ENCODE measurements around the gene HAUS7. TPM values are rescaled to one million over a fixed set of nuclear protein-coding genes. Genes with fewer than 3 reads are reported as not detected.

Gene HAUS7
- polyA plus RNA-seq, 2 of the 4 experiments (the other 2 are of a cell fraction), result 39.1 to 53.6 TPM

DNA sequence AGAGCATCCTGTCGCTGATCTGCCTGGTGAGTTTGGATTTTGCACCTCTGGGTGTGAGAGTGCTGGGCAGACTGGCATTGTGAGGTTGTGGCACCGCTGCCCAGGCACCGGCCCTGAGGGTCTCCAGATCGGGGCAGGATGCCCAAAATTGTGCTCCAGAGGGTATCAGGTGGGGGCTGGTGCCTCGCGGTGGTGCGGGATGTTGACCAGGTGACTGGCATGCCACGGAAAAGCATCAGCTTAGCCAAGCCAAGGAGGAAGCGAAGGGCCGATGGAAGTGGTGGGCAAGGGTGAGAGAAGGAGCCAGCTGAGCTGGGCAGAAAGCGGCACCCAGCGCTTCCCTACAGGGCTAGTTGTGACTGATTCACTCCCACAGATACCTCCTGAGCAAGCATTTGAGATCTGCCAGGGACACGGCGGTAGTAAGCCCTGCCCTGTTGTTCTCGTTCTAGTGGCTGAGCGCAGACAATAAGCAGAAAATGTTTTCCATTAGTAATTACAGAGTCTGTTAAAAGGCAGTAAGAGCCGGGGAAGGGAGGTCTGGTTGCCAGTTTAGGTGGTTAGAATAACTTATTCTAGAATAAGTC is 58.3 kb downstream of the HAUS7 start:
- ChIA-PET POLR2A (no interaction called here), CTCF (interaction anchor here (1.3 kb wide), 1 partner anchor 379 kb away, joined by 4 read pairs; no protein-coding TSS in a partner anchor)
- no peak for FAIRE-seq
- no peaks in the 10 kb centered on the region for H3K9me3 ChIP-seq
- H3K4me3 ChIP-seq, result peak overlapping the region; percentile 50
- no peak; a peak in 1 of 6 replicates for ATAC-seq
- peak overlapping the region; percentile 80 for H3K4me2 ChIP-seq
- H3K27ac ChIP-seq, result peak overlapping the region in 1 of 2 experiments; percentile 81; a peak in 4 of 6 replicates
- TF ChIP-seq, protein P1, sequence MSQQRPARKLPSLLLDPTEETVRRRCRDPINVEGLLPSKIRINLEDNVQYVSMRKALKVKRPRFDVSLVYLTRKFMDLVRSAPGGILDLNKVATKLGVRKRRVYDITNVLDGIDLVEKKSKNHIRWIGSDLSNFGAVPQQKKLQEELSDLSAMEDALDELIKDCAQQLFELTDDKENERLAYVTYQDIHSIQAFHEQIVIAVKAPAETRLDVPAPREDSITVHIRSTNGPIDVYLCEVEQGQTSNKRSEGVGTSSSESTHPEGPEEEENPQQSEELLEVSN (IDR thresholded peaks at IDR 0.05; ENCODE audit: borderline replicate concordance, low read depth), result no peak
- TF ChIP-seq POLR2A (IDR thresholded peaks at IDR 0.05; ENCODE audit: low read length), result no peak
- no peaks in the 10 kb centered on the region for H3K4me1 ChIP-seq
- DNase-seq (ENCODE audit: low read depth in 1 of 2, low spot score in 1 of 2), result no peak
- 84% methylated on average over 12 of the region's 17 CpGs for WGBS (ENCODE audit: missing lambda C conversion rate)

DNA sequence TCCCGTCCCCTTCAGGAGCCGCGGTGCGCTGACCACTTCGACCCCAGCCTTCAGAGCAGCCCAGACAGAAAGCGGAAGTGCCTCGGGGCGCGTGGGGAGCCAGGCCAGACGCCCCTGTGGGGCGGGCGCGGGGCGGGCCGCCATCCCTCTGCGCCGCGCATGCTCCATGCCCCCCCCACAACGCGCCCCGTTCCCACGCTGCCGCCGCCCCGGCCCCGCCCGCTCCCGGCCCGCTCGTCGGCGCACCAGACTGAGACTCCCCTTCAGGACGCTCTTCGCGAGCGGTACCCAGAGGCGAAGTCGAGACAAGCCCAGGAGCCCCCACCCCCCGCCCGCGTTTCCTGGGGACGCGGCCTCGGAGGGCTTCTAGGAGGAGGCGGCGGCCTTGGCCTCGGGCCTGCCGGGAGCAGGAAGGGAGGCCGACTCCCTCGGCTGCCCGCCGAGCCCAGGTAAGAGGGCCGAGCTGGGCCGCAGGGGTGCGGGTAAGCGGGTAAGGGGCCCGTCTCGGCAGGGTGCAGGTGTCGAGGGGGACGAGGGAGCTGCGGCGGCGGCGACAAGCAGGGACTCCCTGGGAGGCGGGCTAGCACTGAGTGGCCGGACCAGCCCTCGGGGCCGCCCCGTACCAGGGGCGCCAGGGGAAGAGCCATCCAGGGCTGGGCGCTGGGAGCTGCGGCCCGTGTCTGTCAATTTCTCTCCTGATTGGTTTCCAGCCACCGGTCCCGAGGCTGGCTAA is 59.0 kb downstream of the HAUS7 start, which contains the start of gene ZFP92:
Gene ZFP92, plus strand, starts transcription at position 218 of the 733 bp plus-strand sequence. CDS start 6,851 bp downstream, outside the sequence.
- H3K4me2 ChIP-seq, result peak within 1 kb of the TSS; percentile 80
- ATAC-seq (peak in 1 of 2 experiments; percentile 65; a peak in 4 of 6 replicates), DNase-seq (ENCODE audit: low read depth in 1 of 2, low spot score in 1 of 2) (no peak), FAIRE-seq (no peak)
- no peaks in the 10 kb centered on the region for H3K4me1 ChIP-seq
- POLR2A ChIA-PET, result no interaction called here
- H3K27ac ChIP-seq, result peak within 1 kb of the TSS; percentile 57 to 81; a peak in 5 of 6 replicates
- H3K4me3 ChIP-seq, result peak within 1 kb of the TSS; percentile 50
- WGBS (ENCODE audit: missing lambda C conversion rate), result 40% methylated on average over 3 of the region's 75 CpGs
- CTCF ChIA-PET, result no interaction called here
- H3K9me3 ChIP-seq, result no peaks in the 10 kb centered on the region
- TF ChIP-seq, protein P2, sequence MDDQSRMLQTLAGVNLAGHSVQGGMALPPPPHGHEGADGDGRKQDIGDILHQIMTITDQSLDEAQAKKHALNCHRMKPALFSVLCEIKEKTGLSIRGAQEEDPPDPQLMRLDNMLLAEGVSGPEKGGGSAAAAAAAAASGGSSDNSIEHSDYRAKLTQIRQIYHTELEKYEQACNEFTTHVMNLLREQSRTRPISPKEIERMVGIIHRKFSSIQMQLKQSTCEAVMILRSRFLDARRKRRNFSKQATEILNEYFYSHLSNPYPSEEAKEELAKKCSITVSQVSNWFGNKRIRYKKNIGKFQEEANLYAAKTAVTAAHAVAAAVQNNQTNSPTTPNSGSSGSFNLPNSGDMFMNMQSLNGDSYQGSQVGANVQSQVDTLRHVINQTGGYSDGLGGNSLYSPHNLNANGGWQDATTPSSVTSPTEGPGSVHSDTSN (IDR thresholded peaks at IDR 0.05), result no peak
- peak; percentile 76 for TF ChIP-seq ZFP36 (IDR thresholded peaks at IDR 0.05; ENCODE audit: borderline replicate concordance, partially characterized antibody)

DNA sequence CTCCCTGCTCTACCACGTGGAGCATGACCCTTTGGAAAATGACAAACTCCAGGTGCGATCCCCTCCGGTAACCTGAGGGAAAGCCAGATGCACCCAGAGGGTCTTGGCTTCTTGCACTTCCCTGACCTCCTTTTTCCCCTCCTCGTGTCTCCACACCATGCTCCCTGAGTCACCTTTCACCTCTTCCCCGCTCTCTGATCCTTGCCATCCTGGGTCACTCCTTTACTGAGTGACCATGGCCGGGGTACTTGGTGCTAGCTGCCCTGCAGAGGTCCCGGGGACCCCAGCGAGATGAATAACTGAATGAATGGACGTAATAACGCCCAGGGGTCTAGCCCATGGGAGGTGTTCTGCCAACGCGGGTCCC is 59.5 kb downstream of the HAUS7 start:
- peak overlapping the region; percentile 50 for H3K4me3 ChIP-seq
- WGBS (ENCODE audit: missing lambda C conversion rate), result 73% methylated on average over 8 of the region's 12 CpGs
- no peaks in the 10 kb centered on the region for H3K4me1 ChIP-seq
- no peak for FAIRE-seq
- H3K4me2 ChIP-seq, result peak overlapping the region; percentile 80
- H3K9me3 ChIP-seq, result no peaks in the 10 kb centered on the region
- POLR2A ChIA-PET, result no interaction called here
- DNase-seq (ENCODE audit: low read depth in 1 of 2, low spot score in 1 of 2), result no peak
- peak overlapping the region in 1 of 2 experiments; percentile 81; a peak in 3 of 6 replicates for H3K27ac ChIP-seq
- TF ChIP-seq, protein P3, sequence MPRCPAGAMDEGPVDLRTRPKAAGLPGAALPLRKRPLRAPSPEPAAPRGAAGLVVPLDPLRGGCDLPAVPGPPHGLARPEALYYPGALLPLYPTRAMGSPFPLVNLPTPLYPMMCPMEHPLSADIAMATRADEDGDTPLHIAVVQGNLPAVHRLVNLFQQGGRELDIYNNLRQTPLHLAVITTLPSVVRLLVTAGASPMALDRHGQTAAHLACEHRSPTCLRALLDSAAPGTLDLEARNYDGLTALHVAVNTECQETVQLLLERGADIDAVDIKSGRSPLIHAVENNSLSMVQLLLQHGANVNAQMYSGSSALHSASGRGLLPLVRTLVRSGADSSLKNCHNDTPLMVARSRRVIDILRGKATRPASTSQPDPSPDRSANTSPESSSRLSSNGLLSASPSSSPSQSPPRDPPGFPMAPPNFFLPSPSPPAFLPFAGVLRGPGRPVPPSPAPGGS (IDR thresholded peaks at IDR 0.05), result no peak
- TF ChIP-seq, protein P1 (IDR thresholded peaks at IDR 0.05; ENCODE audit: borderline replicate concordance, low read depth), result no peak
- TF ChIP-seq, protein P4, sequence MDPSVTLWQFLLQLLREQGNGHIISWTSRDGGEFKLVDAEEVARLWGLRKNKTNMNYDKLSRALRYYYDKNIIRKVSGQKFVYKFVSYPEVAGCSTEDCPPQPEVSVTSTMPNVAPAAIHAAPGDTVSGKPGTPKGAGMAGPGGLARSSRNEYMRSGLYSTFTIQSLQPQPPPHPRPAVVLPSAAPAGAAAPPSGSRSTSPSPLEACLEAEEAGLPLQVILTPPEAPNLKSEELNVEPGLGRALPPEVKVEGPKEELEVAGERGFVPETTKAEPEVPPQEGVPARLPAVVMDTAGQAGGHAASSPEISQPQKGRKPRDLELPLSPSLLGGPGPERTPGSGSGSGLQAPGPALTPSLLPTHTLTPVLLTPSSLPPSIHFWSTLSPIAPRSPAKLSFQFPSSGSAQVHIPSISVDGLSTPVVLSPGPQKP (IDR thresholded peaks at IDR 0.05; ENCODE audit: low read depth, low read length), result no peak
- no peak for TF ChIP-seq KDM5A (IDR thresholded peaks at IDR 0.05)
- no peak for TF ChIP-seq MAFK (IDR thresholded peaks at IDR 0.05; ENCODE audit: partially characterized antibody)
- no peak for TF ChIP-seq ZC3H11A (IDR thresholded peaks at IDR 0.05)
- no peak for TF ChIP-seq ZNF302 (CRISPR knock-in tag; IDR thresholded peaks at IDR 0.05)
- no peak for TF ChIP-seq ESRRA (IDR thresholded peaks at IDR 0.05; ENCODE audit: borderline replicate concordance, low read length)
- TF ChIP-seq SREBF2 (IDR thresholded peaks at IDR 0.05), result no peak
- no peak for TF ChIP-seq MYC (IDR thresholded peaks at IDR 0.05; ENCODE audit: borderline replicate concordance, low read length)
- no peak for TF ChIP-seq CHD2 (IDR thresholded peaks at IDR 0.05; ENCODE audit: low read length, partially characterized antibody)
- TF ChIP-seq HEYL (CRISPR knock-in tag; IDR thresholded peaks at IDR 0.05), result no peak
- no peak for TF ChIP-seq RNF2 (IDR thresholded peaks at IDR 0.05; ENCODE audit: borderline replicate concordance, low read depth)
- ATAC-seq, result no peak
- CTCF ChIA-PET, result no interaction called here

All from A549 (cell line).